ENCODE data around the gene CYB561A3. TPM values are rescaled to one million over a fixed set of nuclear protein-coding genes. Genes with fewer than 3 reads are reported as not detected.

CYB561A3 gene
- total and polyA plus RNA-seq, 2 experiments from 2014 or later: 31.5 to 37.2 TPM

DNA sequence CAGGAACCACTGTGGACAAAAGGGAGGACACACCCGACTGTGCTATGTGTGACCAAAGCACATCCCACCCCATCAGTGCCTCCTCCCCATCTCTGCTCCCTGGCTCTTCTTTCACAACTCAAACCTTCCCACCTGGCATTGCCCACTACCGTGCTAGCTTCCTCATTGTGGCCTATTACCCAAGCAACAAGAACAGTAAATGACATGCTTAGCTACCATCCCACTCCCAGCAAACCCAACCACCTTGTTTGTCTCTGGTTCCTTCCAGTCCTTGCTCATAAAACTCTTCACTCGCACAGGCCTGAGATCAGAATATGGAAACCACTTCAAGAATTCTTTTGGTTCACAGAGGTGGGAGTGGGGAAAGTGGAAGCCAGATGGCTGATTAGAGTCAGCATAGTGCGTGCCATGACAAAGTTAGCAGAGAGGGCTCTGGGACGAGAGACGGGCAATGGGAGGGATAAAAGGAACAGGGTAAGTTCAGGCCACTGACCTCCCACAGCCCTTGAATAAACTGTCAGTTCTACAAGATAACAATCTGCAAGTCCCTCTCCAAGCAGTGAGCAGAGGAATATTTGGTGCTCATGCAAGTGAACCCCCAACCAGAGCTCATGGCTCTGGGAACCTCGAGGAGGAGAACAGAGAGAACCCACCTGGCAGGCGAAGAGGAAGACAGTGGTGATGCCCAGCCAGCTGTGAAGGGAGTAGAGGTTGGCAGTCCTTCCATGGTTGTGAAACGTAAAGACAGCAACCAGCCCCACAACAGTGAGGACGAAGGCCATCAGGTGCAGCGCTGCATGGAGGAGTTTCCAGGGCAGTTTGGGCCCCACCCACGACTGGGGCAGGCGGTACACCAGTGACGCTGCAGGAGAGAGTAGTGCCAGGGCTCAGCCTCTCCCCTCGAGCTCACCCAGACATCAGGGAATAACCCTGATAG is 8.3 kb downstream of the CYB561A3 start:
- no peak for TF ChIP-seq CTCF (IDR thresholded peaks at IDR 0.05; ENCODE audit: poor library complexity)
- no peak for TF ChIP-seq EZH2phosphoT487 (IDR thresholded peaks at IDR 0.05; ENCODE audit: low read depth, severe bottlenecking, unreplicated experiment)
- 92% methylated on average over 15 of the region's 15 CpGs for WGBS (ENCODE audit: low lambda C conversion rate, missing lambda C conversion rate)
- Histone ChIP-seq H3K9me2 (replicated peaks; ENCODE audit: insufficient read depth) (no peaks in the 10 kb centered on the region), H2AFZ (no peak overlapping the region), H3K27me3 (no peaks in the 10 kb centered on the region), H3K79me2 (peaks cover 6% of the 10 kb centered on the region), H3K4me3 (no peak overlapping the region), H3K36me3 (replicated peaks; ENCODE audit: insufficient read depth, low read depth) (no peaks in the 10 kb centered on the region), H3K4me1 (ENCODE audit: insufficient read depth) (no peaks in the 10 kb centered on the region), H3K27ac (no peak overlapping the region), H3K4me2 (no peak overlapping the region), H3K9me3 (ENCODE audit: low read depth) (no peaks in the 10 kb centered on the region), H4K20me1 (ENCODE audit: insufficient read depth, poor library complexity, severe bottlenecking) (no peaks in the 10 kb centered on the region)
- no peak for DNase-seq (ENCODE audit: low spot score)

DNA sequence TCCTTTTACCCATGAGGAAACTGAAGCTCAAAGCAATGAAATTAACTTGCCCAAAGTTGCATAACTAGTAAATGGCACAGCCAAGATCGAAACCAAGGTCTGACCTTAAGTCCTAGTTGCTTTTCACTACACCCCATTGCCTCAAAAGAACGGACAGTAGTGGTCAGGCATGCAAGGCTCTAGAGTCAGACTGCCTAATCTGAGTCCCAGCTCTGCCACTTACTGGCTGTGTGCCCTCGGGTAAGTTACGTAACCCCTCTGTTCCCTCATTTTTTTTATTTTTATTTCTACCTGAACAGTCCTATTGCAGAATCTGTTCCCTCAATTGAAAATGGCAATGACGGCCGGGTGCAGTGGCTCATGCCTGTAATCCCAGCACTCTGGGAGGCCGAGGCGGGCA is 9.6 kb downstream of the CYB561A3 start:
- no peaks in the 10 kb centered on the region for H3K36me3 ChIP-seq (replicated peaks; ENCODE audit: insufficient read depth, low read depth)
- H2AFZ ChIP-seq: no peak overlapping the region

GRCh38 chr11:61350803-61351202 is 10.9 kb downstream of the CYB561A3 start:
- no peaks in the 10 kb centered on the region for H4K20me1 ChIP-seq (ENCODE audit: insufficient read depth, poor library complexity, severe bottlenecking)
- 97% methylated on average over 8 of the region's 8 CpGs for WGBS (ENCODE audit: low lambda C conversion rate, missing lambda C conversion rate)
- DNase-seq (ENCODE audit: low spot score): no peak

More for the DNA sequence above, 9.6 kb downstream of the CYB561A3 start:
- no peak overlapping the region for H3K27ac ChIP-seq
- no peaks in the 10 kb centered on the region for H3K79me2 ChIP-seq
- no peaks in the 10 kb centered on the region for H3K27me3 ChIP-seq
- no peaks in the 10 kb centered on the region for H3K4me1 ChIP-seq (ENCODE audit: insufficient read depth)
- H3K9me3 ChIP-seq (ENCODE audit: low read depth): no peaks in the 10 kb centered on the region
- no peak for TF ChIP-seq EZH2phosphoT487 (IDR thresholded peaks at IDR 0.05; ENCODE audit: low read depth, severe bottlenecking, unreplicated experiment)
- TF ChIP-seq EZH2 (IDR thresholded peaks at IDR 0.05; ENCODE audit: borderline replicate concordance): no peak
- TF ChIP-seq CTCF (IDR thresholded peaks at IDR 0.05; ENCODE audit: poor library complexity): no peak
- DNase-seq (ENCODE audit: low spot score): no peak
- H3K4me2 ChIP-seq: no peak overlapping the region
- WGBS (ENCODE audit: low lambda C conversion rate, missing lambda C conversion rate): 86% methylated on average over 8 of the region's 8 CpGs
- H3K9me2 ChIP-seq (replicated peaks; ENCODE audit: insufficient read depth): no peaks in the 10 kb centered on the region
- H4K20me1 ChIP-seq (ENCODE audit: insufficient read depth, poor library complexity, severe bottlenecking): no peaks in the 10 kb centered on the region
- H3K4me3 ChIP-seq: no peak overlapping the region

More at GRCh38 chr11:61350803-61351202, 10.9 kb downstream of the CYB561A3 start:
- H3K36me3 ChIP-seq (replicated peaks; ENCODE audit: insufficient read depth, low read depth): no peaks in the 10 kb centered on the region
- H3K9me3 ChIP-seq (ENCODE audit: low read depth): no peaks in the 10 kb centered on the region
- H3K4me3 ChIP-seq: no peak overlapping the region
- peaks cover 3% of the 10 kb centered on the region for H3K4me1 ChIP-seq (ENCODE audit: insufficient read depth)
- no peaks in the 10 kb centered on the region for H3K27me3 ChIP-seq
- H3K4me2 ChIP-seq: no peak overlapping the region
- no peak overlapping the region for H3K27ac ChIP-seq
- no peaks in the 10 kb centered on the region for H3K79me2 ChIP-seq
- no peak for TF ChIP-seq EZH2phosphoT487 (IDR thresholded peaks at IDR 0.05; ENCODE audit: low read depth, severe bottlenecking, unreplicated experiment)
- no peak for TF ChIP-seq CTCF (IDR thresholded peaks at IDR 0.05; ENCODE audit: poor library complexity)
- TF ChIP-seq EZH2 (IDR thresholded peaks at IDR 0.05; ENCODE audit: borderline replicate concordance): no peak
- H3K9me2 ChIP-seq (replicated peaks; ENCODE audit: insufficient read depth): no peaks in the 10 kb centered on the region
- H2AFZ ChIP-seq: no peak overlapping the region
